GM12874 (cell line): ENCODE data around the gene RANBP1.

ENCODE experiments used
- CTCF ChIP-seq: IDR thresholded peaks from 2 replicates; pipeline ENCODE4 v1.5.1; 2011; ENCODE audit warnings: low read depth, mild to moderate bottlenecking, control low read depth, low read length, moderate library complexity; ENCODE audit not compliant: insufficient read depth

The RANBP1 gene

DNA sequence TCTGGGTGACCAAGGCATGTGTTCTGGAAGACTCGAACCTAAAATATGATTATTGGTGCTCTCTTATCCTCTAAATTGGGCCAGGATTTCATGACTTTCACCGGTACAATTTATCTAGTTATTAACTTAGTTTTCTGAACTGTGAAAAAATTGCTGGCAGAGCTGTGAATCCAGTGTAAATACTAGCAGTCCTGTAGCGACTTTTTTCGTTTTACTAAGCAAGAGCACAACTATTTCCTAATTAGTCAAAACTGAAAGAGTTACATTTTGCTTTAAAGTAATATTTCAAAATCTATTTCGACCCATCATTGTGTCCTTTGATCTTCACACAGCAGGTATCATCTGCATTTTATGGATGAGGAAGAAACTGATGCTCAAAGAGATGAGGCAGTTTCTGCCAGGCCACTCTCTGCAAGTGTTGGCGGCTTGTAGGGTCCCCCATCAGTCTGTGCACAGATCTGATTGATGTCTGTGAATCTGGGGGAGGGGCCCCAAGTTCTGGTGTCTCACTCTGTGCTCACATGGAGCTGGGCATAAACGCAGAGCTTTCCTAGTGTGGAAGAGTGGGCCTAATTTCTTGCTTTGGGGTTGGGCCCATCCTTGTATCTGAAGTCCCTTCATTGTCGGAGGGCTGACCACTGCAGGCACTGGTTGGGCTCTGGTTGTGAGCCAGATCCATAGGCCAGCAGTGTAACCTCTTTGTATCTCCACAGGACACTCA lies 2.6 kb downstream of the RANBP1 start:
- TF ChIP-seq CTCF, result no peak

DNA sequence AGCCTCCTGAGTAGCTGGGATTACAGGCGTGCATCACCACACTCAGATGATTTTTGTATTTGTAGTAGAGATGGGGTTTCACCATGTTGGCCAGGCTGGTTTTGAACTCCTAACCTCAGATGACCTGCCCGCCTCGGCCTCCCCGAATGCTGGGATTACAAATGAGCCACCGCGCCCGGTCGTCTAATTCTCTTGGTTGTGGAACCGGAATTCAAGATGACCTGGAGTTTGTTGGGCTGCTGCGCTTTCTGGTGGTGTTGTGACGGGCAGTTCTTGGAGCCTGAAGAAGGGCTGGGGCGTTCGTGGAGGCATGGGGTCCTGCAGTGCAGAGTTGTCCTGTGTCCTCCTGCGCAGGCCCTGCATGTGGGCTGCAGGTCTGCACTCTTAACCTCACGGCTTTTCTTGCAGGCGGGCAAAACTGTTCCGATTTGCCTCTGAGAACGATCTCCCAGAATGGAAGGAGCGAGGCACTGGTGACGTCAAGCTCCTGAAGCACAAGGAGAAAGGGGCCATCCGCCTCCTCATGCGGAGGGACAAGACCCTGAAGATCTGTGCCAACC lies 6.0 kb downstream of the RANBP1 start:
- no peak for TF ChIP-seq CTCF

DNA sequence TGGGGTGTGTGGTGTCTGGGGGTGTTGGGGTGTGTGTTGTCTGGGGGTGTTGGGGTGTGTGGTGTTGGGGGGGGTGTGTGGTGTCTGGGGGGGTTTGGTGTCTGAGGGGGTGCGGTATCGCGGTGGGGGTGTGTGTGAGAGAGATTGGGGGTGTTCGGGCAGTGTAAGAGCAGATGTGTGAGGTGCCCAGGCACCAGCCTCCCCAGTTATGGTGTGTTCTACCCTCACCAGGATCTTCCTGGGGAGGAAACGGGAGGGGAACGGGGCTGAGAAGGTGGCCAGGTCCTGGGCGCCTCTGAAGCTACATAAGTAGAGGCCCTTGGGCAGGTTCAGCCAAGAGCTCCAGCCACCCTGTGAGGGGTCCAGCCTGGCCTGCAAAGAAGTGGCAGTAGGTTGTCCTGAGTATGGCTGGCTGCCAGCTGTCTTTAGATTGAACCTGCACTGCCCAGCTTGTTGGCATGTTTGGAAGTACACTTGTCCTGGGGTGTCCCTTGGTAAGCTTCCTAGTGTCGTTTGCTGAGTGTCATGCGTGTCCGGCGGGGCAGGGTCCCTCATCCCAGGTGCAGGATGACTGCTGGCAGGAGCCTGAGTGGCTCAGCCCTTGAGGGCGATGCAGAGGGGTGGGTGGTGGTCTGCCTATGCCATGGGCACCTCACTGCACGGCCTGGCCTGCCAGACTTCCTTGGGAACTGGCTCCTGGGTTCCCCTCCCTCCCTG lies 7.6 kb downstream of the RANBP1 start:
- no peak for TF ChIP-seq CTCF

DNA sequence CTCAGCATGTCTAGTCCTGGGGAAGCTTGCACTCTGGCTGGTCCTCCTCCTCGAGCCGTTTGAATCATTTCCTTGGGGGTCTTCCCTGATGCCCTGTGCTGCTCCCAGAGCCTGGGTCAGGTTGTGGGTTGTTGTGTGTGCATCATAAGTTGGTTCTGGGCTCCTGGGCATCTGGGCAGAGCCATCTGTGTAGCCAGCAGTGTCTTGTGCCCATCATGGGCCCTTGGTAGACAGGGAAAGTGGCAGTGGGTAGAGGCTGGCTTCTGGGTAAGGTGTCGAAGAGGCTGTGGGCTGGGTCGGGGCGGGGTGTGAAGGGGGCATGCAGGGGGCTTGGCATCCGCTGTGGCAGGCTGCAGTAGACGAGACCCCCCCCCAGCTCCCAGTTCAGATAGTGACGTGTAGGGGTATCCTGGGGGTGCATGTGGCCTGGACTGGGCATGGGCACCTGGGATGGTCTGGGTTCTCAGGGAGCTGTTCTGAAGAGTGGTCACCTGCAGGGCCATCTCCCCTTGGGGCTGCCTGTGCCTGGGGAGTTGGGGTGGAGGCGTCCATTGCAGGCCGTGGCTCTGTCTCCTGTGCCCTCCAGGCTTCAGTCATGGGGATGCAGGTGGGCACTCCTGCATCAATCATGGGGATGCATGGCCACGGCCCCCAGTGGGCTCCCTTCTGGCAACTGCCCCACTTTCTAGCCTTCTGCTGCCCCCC lies 8.3 kb downstream of the RANBP1 start:
- no peak for TF ChIP-seq CTCF

DNA sequence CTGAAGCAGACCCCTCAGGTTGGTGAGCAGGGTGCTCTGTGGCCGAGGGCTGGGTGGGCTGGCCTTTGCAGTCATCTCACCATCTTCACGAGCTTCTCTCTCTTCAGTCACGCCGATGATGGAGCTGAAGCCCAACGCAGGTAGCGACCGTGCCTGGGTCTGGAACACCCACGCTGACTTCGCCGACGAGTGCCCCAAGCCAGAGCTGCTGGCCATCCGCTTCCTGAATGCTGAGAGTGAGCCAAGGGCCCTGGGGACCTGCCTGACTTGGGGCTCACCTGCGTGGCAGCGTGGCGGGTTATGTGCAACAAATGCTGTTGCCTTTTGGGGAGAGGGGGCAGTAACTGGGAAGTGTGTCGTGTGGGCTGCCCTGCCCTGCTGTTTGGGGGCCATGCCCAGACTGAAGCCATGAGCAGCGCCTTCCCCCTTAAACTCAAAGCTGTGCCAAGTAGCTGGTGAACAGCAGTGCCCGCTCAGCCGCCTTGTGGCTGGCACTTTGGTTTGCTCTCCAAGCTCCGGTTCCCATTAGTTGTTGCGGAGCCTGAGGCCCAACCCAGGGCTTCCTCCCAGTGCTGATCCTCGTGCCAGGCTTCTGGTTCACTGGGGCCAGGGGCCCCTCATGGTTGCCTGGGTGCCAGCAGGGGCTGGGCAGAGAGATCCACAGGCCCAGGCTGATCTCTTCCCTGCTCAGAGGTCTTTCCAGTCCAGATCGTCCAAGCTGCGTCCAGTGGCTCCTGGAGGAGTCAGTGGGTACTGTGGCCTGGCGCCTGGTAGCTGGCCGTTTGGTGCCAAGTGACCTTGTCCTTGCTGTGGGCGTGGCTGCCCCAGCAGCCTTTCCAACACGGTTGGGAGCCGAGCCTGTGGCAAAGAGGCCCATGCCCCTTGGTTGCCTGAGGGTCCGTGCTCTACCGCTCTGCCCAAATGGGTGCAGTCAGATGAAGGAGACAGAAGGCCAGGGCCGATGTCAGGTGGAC lies 9.6 kb downstream of the RANBP1 start:
- TF ChIP-seq CTCF, result no peak

GRCh38 chr22:20126284-20127029 lies 10.6 kb downstream of the RANBP1 start:
- no peak for TF ChIP-seq CTCF
